Stimulated activated CD4-positive, alpha-beta T cell treated with anti-CD3 and anti-CD28 coated beads, Interleukin-1b, Interleukin-23, amount 100 ng/mL, for 48 hours (primary cell): ENCODE data around the gene ZCCHC9.
"Not testable (repeated sequence)": the region's sequence is repeated elsewhere in the genome, so short reads cannot be mapped to it uniquely, and the experiment has no call there.

Experiments
- DNase-seq: peaks from one replicate; pipeline ENCODE4 v3.0.0-alpha.2; 2020

The ZCCHC9 gene

DNA sequence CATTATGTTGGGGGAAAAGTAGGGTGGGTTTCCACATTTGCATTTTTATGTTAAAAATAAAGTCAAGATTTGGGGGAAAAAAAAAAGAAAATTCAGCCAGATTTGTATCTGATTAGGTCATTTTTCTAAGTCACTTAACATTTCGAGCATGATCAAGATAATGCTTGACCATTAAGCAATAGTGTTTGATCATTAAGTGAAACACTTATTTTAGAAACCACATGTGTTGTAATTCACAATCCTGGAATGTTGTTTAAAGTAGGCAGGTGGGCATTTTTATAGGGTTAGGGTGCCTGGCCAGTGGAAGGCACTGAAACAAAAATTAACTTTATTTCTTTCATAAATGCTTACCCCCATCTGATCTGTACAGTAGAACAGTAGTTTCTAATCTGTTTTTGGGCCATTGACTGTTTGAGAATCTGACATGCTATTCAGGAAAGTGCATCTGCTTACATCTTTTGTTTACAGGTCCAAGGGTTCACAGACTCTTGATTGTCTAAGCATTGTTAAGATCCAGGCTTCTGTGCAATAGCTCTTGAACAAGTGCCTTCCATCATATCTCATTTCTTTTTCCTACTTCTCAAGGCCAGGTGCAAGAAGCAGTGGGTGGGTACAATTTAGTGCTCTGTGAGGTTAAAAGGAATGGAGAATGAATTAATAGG is 9.1 kb downstream of the ZCCHC9 start:
- no peak for DNase-seq

DNA sequence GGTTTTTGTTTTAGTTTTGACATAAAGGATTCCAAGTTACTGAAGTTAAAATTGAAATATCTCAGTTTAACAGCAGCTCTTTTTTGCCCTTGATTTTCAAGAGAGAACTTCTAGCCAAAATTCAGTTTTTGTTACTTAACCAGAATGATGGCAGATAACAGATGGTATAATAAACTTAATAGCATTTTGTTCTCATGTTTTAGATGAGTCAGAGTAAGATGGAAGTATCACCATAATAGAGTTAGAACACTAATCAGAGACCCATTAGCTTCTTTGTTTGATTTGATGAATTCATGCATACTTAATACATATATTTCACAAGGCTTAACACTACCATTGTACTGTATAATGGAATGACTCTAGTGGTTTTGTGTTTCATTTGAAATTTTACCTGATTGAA is 11.9 kb downstream of the ZCCHC9 start:
- no peak for DNase-seq

DNA sequence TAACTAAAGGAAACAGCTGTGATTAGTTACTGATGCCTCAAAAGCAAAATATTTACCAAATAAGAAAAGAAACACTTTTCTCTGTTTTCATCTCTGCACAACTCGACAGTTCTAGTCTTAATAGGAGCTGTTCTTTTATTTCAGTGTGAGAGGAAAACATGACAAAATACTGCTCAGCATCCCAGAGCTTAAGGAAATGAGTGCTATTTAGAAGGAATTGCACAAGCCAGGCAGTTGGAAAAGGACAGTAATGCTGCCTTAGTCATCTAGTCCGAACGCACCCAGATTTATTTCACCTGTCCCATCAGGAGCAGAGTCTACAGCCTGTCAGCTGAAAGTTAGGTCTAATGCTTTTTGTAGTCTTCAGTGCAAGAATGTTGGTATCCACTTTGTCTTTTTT is 12.3 kb downstream of the ZCCHC9 start:
- no peak for DNase-seq

DNA sequence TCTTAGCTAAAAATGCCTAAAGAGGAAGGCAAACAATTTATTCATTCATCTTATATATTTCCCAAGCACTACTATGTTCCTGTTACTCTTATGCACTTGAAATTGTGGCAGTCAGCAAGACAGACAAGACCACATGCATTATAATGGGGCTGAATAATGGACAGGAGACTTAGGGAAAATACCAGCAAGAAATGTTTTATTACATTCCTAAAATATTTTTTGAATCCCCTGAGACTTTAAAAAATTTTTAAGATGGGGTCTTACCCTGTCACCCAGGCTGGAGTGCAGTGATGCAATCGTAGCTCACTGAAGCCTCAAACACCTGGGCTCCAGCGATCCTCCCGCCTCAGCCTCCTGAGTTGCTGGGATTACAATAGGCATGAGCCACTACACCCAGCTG is 13.2 kb downstream of the ZCCHC9 start:
- no peak for DNase-seq

DNA sequence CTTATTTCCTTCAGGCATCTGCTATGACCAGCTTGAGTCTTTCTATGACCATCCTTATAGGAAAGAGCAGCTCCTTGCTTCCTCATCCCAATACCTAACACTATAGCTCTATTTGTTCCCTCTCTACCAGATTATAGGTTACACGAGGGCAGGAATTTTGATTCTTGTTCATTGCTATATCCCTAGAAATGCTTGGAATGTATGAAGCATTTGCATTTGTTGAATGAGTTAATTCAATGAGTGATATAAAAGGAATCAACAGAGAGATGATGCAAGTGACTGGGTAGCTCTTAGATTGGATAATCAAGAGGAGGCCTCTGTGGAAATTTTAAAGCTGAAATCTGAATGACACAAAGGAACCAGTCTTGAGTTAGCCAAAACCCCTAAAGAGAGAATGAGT is 13.9 kb downstream of the ZCCHC9 start:
- DNase-seq = no peak

DNA sequence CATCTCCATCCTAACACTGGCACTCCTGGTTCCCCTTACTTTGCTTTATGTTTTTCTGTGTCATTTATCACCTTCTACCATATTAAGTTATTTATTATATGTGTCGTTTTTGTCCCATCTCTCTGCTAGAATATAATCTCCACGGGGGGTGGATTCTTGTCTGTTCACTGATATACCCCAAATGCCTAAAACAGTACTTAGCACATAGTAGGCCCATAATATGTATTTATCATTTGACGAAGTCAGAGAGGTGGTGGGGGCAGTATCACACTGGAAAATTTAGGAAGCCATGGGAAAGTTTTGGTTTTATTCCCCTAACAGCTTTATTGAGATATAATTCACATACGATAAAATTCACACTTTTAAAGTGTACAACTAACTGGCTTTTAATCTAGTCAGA is 14.4 kb downstream of the ZCCHC9 start:
- DNase-seq = no peak

DNA sequence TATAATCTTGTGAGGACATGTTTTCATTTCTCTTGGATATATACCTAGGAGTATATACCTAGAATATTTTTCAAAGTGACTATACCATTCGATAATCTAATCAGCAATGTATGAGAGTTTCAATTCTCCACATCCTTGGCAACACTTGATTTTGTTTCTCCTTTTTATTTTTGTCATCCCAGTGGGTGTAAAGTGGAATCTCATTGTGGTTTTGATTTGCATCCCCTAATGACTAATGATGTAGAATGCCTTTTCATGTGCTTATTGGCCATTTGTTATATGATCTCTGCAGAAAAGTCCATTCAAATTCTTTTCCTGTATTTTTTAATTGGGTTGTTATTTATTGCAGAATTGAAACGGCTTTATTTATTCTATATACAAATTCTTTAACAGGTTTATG is 15.2 kb downstream of the ZCCHC9 start:
- DNase-seq = no peak

DNA sequence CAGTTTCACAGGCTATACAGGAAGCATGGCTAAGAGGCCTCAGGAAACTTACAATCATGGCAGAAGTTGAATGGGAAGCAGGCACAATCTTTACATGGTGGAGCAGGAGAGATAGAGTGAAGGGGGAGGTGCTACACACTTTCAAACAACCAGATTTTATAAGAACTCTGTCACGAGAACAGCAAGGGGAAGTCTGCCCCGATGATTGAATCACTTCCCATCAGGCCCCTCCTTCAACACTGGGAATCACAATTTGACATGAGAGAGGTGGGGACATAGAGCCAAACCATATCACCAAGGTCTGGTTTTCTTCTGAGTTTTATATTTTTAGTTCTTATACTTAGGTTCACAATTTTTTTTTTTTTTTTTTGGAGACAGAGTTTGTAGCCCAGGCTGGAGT is 16.1 kb downstream of the ZCCHC9 start:
- DNase-seq = no peak

DNA sequence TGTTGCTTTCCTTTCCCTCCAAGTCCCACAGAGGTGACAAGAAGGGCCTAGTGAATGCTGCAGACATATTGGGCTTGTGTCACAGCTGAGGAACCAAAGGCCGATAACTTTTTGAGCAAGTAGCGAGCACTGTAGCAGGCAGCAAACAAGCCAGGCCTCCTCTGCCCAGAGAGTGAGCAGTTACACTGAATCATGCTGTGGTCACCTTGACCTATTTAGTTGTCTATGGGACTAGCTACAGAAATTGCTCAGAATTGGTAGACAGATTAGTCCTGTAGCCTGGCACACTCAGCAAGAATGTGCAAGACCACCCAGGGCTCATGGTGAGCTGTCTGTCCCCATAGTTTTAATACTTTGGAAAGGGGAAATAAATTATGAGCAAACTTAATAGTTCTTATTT is 25.2 kb downstream of the ZCCHC9 start:
- no peak for DNase-seq

DNA sequence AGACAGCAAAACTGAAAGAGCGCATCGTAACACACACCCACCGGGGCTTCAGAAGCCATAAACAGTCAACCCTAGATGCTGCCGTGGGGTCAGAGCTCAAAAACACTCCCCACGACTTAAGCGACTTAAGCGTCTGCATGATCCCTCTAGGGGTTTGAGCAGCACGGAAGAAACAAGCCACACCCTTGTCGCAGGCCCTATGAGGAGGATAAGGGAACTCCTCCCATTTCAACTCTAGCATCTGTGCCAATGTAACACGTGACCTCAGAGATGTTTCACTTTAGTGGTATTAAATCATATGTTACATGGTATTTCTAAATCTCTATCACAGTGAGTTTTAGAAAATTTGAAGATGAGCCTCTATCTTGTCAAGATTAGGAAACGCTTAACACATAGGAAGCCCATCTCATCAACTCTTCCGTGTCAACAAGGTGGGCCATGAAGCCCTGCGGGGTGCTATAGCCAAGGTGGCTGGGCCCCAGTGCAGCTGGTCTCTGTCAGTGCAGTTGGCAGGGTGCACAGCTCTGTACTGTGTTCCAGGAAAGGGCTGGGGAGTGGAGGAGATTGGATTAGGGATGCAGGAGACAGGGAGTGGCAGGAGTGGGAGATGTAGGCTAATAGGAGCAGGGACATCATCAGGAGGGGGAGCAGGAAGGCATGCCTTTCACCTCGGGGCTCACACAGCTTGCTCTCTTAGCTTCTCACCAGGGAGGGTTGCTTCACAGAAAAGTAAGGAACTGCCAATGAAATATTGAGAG is 33.1 kb downstream of the ZCCHC9 start:
- DNase-seq = no peak

DNA sequence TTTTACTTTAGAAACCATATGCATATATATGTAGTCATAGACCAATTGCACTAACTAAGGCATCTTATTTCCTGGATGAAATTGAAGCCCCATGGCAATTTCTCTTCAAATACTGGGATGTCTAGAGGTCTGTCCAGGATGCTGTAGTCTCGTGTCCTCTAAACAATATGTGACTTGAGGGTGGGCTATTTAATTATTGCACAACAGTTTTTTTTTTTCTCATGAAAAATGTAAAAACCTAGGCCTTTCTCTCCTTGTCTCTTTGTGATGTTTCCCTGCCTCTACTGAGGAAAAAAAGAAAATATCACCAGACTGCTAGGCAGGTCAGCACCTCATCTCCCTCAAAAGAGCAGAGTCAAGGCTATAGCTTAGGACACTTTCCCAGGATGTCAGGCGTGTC is 34.6 kb downstream of the ZCCHC9 start:
- DNase-seq = no peak

DNA sequence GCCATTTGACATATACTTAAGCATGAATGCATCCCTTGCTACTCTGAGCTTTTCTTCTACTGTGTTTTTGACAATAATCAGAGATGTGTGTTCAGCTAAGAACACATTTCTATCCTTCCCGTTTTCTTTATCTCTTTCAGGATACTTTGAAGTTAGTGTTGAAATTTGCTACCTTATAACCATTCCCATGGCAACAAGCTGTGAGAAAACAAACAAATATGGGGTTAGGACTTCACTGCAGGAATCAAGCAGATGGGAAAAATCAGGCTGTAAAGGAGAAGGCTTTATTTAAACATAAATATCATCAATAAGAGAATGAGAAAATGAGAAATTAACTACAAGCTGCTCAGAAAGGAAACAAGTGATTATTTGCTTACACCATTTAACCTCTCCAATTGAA is 35.2 kb downstream of the ZCCHC9 start:
- no peak for DNase-seq

DNA sequence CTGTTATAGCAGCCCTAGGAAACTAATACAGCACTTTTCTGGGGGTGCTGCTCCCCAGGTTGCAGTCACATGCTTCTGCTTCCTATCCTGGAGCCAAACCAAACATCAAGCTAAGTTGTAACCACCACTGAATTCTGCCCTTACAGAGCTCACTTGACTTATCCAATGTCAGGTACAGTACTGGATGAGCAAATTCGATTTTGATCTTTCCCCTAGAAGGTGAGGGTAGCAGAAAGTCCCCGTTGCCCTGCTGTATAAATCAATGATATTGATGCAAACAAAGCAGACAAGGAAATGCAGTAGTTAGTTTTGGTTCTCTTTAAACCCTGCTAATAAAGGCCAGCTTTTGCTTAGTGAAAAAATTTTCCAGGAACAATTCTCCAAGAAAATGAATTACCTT is 36.4 kb downstream of the ZCCHC9 start:
- no peak for DNase-seq

DNA sequence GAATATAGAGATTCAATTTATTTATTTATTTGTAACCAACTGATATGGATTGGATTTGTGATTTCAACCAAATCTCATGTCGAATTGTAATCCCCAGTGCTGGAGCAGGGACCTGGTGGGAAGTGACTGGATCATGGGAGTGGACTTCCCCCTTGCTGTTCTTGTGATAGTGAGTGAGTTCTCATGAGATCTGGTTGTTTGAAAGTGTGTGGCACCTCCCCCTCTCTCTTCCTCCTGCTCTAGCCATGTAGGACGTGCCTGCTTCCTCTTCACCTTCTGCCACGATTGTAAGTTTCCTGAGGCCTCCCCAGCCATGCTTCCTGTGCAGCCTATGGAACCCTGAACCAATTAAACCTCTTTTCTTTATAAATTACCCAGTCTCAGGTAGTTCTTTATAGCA is 36.8 kb downstream of the ZCCHC9 start:
- DNase-seq = not testable (repeated sequence)

DNA sequence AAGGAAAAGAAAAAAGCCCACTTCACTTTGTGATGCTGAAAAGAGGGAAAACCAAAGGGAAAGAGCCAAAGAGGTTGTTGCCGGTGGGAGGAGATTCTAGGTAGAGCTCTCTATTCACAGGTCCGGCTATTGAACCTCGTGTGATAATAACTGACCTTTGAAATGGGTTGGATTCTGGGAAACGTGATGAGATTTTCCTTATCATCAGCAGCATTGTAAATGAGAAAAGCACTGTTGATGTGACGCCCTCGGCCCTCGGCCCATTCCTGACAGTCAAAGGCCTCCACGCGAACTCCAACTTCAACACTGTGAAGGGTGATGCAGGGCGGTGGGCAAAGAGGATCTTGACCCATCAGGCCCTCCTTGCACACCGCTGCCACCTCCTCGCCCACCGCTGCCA is 43.3 kb downstream of the ZCCHC9 start:
- DNase-seq = no peak

DNA sequence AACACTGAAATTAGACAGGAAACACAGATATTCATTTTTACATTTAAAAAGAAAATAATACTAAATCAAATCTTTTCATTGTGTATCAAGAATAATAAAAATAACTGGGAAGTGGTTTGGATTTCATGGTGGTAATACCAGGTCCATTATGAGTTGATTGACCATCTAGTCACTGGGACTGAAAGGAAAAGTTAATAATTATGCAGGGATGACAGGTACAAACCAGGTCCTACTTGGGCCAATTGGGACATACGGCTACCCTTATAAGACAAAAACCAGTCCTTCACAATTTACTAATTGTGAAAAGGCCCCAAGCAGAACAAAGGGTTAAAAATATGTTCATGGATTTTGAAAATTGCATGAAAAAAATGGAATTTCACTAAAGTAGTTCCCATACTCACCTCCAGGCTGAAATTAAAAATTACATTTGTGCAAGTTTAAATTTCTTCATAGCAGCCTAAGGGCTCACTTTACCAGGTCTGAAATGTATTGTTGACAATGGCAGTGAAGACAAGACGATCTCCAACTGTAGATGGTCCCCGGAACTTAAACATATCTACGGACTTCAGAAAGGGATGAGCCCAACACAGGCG is 44.1 kb downstream of the ZCCHC9 start:
- DNase-seq = no peak

DNA sequence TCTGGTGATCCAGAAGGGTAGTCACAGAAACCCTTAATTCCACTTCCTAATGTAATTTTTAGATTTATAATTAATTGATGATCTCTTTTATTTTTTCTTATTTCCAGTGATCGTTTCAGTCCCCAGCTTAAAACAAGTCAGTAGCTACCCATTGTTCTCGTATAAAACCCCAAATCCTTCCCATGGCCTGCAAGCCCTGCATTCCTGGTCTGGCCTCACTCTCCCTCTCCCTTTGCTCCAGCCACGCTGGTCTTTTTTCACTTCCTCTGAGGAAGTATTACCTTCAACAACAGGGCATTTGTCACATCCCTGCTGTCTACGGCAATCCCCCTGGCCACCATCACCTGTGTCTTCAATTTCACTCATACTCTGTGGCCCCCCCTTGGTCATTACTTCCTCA is 47.8 kb downstream of the ZCCHC9 start:
- no peak for DNase-seq

DNA sequence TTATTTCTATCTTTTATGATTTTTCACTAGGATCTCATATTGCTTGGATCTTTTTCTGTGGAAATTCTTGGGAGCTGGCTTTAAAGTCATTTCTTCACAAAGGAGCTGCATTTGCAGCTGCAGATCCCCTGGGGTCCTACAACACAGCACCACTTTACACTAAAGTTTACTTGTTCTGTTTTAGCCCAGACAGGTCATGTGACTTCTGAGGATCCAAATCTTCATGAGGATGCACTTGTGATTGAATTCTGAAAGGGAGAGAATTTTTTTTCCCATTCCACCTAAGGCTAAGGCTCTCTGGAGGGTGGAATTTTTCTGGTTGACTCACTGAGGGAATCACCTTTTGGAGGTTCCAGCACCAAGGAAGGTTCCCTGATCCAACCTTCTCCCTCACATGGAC is 49.1 kb downstream of the ZCCHC9 start:
- DNase-seq = no peak

DNA sequence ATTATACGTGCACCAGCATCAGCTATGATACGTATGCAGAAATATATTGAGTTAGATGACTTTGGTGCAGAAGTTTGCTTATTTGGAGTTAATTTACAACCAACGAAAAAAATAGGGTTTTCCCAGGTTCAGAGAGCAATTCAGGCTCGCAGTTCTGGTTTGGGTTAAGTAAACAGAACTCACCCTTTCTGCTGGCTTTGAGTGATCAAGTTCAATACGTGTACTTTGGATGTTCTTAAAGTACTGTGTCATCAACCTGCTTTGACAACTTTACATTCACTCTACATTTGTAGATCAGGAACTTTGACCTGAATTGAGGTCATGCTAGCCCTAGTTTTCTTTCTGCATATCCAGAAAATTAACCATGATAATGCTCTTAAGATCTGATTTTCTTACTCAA is 51.8 kb downstream of the ZCCHC9 start:
- no peak for DNase-seq

DNA sequence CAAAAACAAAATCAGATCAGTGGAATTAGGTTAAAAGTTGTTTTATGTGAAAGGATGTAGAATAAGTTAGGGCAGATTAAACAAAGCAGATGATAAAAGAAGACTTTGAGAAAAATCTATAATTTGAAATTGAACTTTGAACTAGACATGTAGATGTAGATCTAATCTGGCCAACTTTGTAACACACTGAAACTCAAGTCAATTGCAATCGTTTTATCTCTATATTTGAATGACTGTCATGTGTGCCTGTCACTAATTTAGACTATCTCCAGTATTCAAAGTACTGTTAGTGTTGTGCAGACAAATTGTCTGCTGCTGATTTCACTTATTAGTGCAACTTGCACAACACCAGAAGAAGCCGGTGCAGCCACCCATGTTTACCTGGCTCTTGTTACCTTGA is 52.7 kb downstream of the ZCCHC9 start:
- DNase-seq = no peak

DNA sequence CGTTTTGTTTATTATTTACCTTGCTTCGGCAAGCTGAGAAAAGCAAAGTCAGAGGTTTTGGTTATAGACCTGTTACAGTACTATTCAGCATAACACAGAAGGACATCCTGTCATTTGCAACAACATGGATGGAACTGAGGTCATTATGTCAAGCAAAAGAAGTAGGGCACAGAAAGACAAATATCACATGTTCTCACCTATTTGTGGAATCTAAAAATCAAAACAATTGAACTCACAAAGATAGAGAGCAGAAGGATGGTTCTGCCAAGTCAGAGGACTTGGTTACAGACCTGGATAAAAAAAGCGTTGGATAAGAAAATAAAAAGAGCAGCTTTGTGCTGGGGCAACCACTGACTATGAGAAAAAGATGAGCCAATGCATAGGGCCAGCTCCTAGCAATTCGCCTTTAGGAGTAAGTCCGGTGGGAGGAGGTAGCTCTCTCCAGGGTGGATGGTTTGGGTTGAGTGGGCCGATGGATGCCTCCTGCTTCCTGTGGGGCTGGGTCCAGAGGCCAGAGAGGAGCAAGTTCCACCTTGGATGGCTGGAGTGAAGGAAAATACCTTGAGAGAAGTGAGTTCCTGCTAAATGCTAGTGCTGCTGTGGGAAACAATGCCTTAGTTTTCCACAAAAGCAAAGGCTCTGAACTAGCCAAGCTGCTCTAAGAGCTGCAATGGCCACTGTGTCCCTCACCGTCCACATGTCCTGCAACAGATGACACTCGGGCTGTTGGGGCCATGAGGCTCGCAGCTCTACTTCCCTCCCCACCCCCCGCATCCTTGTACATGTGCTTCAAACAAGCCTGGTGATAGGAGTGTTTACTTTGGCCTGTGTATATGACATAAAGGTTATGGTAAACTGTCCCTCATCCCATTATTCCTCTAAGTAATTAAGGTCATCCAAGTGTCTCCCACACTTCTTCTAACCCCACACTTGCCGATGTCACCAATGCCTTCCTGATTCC is 54.2 kb downstream of the ZCCHC9 start:
- DNase-seq = no peak

DNA sequence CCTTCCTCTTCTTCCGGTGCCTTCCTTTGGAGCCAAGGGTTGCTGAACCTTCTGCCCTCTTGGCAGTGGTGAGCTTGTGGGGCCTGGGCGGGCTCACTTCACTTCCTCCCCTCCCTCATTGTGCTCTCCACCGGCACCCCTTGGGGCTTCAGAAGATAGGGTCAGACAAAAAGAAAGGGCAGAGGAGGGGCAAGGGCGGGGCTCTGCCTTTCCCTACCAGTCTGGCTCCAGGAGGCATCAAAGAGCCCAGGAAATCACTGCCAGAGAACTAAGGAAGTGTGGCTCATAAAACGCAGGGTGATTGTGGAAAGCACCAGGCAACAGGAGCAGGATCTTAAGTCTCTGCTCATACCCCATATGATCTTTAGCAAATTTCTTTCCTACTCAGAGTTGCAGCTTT is 57.7 kb downstream of the ZCCHC9 start:
- no peak for DNase-seq

DNA sequence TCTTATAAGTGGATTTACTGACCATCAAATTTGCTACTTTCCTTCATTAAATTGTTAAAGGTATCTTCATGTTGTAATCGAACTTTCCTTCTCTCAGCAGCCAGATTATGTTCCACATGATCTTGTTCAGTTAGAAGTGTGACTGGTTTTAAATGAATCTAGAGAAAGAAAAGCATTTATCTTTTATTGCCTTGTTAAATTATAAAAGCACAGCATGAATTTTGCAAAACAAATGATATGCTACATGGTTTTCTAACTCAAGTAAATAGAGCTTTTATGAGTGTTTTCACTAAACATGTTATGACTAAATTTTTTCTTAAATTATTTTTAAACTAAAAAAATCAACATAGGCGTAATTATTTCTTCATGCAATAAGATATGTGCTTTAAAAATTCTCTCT is 58.5 kb downstream of the ZCCHC9 start:
- DNase-seq = no peak
